ENCODE data around the gene MACF1.

GRCh38 chr1:39526466-39527189, 322.1 kb downstream of the MACF1 start:
- TF ChIP-seq POLR2A (IDR thresholded peaks at IDR 0.05) (no peak), CTCF (IDR thresholded peaks at IDR 0.05) (no peak)
